A549 treated with AZD2906 at 1 μM for 4 hours (cell line): ENCODE results near the gene MAB21L1. TPM values are rescaled to one million over a fixed set of nuclear protein-coding genes. Genes with fewer than 3 reads are reported as not detected.

Source experiments
- total RNA-seq: library from RNA; stranded (reverse); fragments of 200-300 nt; extraction: Qiagen RNA extraction; gene quantifications from 5 replicates; pipeline ENCODE4 v1.2.3, GENCODE V29; 2022

Gene MAB21L1
- not detected in 5 replicates for total RNA-seq

DNA sequence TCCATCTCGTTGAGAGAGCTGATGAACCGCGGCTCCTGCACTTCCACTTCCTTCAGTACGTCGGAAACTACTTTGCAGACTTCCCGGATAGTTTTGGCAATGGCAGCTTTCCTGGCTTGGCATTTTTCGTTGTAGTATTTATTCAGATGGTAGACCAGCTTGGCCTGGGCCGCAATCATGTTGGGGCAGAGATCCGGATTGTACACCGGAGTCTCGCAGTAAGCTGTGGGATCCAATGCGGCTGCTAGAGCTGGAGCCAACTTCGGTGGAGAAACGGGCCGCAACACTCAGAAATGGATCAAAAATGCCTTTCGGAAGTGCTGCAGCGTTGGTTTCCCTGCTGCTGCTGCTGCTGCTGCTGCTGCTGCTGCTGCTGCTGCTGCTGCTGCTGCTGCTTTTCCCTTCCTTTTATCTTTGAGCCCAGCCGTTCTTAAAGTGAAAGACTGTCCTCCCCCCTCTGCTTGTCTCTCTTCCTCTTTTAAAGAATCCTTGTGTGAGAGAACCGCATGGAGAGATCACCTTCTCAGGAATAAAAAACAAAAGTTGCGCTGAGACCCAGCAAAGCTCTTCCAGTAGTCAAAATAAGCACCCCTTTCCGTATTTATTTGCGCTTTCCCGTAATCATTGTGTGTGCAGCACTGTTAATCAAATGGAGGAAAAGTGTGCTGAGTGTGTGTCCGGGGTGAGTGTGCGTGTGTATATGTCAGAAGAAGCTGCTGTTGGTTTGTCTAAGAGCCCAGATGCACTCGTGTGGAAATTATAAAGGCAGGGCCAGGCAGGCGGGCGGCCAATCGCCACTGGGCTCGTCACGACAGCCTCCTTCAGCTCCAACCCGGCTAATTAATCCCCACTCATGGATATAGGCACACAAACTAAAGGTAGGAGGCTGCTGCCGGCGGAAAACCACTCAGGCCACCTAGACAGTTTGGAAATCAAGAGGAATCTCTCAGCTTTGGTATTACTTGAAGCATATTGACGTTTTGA, at the start of gene MAB21L1:
Gene MAB21L1, minus strand, starts transcription at position 730 of the 984 bp plus-strand sequence. Its CDS starts 551 bp downstream, at position 179.

